ENCODE data around the gene TSPAN18.
"Not testable (repeated sequence)": the region's sequence is repeated elsewhere in the genome, so short reads cannot be mapped to it uniquely, and the experiment has no call there.

The TSPAN18 gene

GRCh38 chr11:44865866-44866272 is 139.1 kb downstream of the TSPAN18 start:
- no peak overlapping the region for H3K4me3 ChIP-seq (ENCODE audit: control insufficient read depth, low read depth, low read length)
- TF ChIP-seq CTCF (conservative IDR thresholded peaks at IDR 0.05; ENCODE audit: control insufficient read depth, insufficient read depth, low read depth, low read length): no peak
- DNase-seq (ENCODE audit: low read depth): no peak

GRCh38 chr11:44866286-44866685 is 139.5 kb downstream of the TSPAN18 start:
- no peak for DNase-seq (ENCODE audit: low read depth)
- H3K4me3 ChIP-seq (ENCODE audit: control insufficient read depth, low read depth, low read length): no peak overlapping the region
- TF ChIP-seq CTCF (conservative IDR thresholded peaks at IDR 0.05; ENCODE audit: control insufficient read depth, insufficient read depth, low read depth, low read length): no peak

GRCh38 chr11:44868021-44868420 is 141.3 kb downstream of the TSPAN18 start:
- no peak for TF ChIP-seq CTCF (conservative IDR thresholded peaks at IDR 0.05; ENCODE audit: control insufficient read depth, insufficient read depth, low read depth, low read length)
- H3K4me3 ChIP-seq (ENCODE audit: control insufficient read depth, low read depth, low read length): no peak overlapping the region
- no peak for DNase-seq (ENCODE audit: low read depth)

- DNase-seq (ENCODE audit: low read depth): no peak
These were observed 142.0 kb downstream of the TSPAN18 start for GRCh38 chr11:44868455-44869421.

GRCh38 chr11:44870181-44870580 is 143.4 kb downstream of the TSPAN18 start:
- TF ChIP-seq CTCF (conservative IDR thresholded peaks at IDR 0.05; ENCODE audit: control insufficient read depth, insufficient read depth, low read depth, low read length): no peak
- H3K4me3 ChIP-seq (ENCODE audit: control insufficient read depth, low read depth, low read length): no peak overlapping the region
- DNase-seq (ENCODE audit: low read depth): no peak

More at GRCh38 chr11:44868455-44869421, 142.0 kb downstream of the TSPAN18 start:
- no peak for TF ChIP-seq CTCF (conservative IDR thresholded peaks at IDR 0.05; ENCODE audit: control insufficient read depth, insufficient read depth, low read depth, low read length)
- no peak overlapping the region for H3K4me3 ChIP-seq (ENCODE audit: control insufficient read depth, low read depth, low read length)

GRCh38 chr11:44870615-44871176 is 143.9 kb downstream of the TSPAN18 start:
- no peak for TF ChIP-seq CTCF (conservative IDR thresholded peaks at IDR 0.05; ENCODE audit: control insufficient read depth, insufficient read depth, low read depth, low read length)
- DNase-seq (ENCODE audit: low read depth): no peak

GRCh38 chr11:44871682-44872081 is 144.9 kb downstream of the TSPAN18 start:
- H3K4me3 ChIP-seq (ENCODE audit: control insufficient read depth, low read depth, low read length); DNase-seq (ENCODE audit: low read depth): not testable (repeated sequence)

More at GRCh38 chr11:44870615-44871176, 143.9 kb downstream of the TSPAN18 start:
- no peak overlapping the region for H3K4me3 ChIP-seq (ENCODE audit: control insufficient read depth, low read depth, low read length)

Data from fibroblast of mammary gland (primary cell).